H9 (cell line): ENCODE results near the gene LRRC28. TPM values are rescaled to one million over a fixed set of nuclear protein-coding genes. Genes with fewer than 3 reads are reported as not detected.
"Not testable (repeated sequence)": the region's sequence is repeated elsewhere in the genome, so short reads cannot be mapped to it uniquely, and the experiment has no call there.

Source experiments
- DNase-seq: peaks from one replicate; pipeline ENCODE4 v3.0.0-alpha.2; 2017
- H2AFZ ChIP-seq: one replicate; pipeline ENCODE4 v1.6.1; 2013; ENCODE audit warnings: mild to moderate bottlenecking, low read length, control low read depth, moderate library complexity
- H2AK5ac ChIP-seq: 2 replicates; pipeline ENCODE4 v1.6.1; 2013; ENCODE audit warnings: low read length, control low read depth, mixed read lengths; ENCODE audit not compliant: insufficient read length
- H2BK120ac ChIP-seq: one replicate; pipeline ENCODE4 v1.6.1; 2013; ENCODE audit warnings: low read depth, mild to moderate bottlenecking, low read length, control low read depth, inconsistent platforms; ENCODE audit not compliant: poor library complexity, severe bottlenecking
- H2BK12ac ChIP-seq: 2 replicates; pipeline ENCODE4 v1.6.1; 2013; ENCODE audit warnings: low read length, control low read depth, mixed read lengths, low read depth; ENCODE audit not compliant: insufficient read length
- H2BK15ac ChIP-seq: 2 replicates; pipeline ENCODE4 v1.6.1; 2013; ENCODE audit warnings: low read depth, low read length, control low read depth
- H2BK20ac ChIP-seq: one replicate; pipeline ENCODE4 v1.6.1; 2013; ENCODE audit warnings: low read depth, mild to moderate bottlenecking, low read length, control low read depth, inconsistent platforms; ENCODE audit not compliant: poor library complexity, severe bottlenecking
- H2BK5ac ChIP-seq: 2 replicates; pipeline ENCODE4 v1.6.1; 2013; ENCODE audit warnings: low read length, control low read depth, mixed read lengths; ENCODE audit not compliant: insufficient read length
- H3K14ac ChIP-seq: 2 replicates; pipeline ENCODE4 v1.6.1; 2013; ENCODE audit warnings: low read length, control low read depth; ENCODE audit not compliant: insufficient read depth
- H3K18ac ChIP-seq: 2 replicates; pipeline ENCODE4 v1.6.1; 2013; ENCODE audit warnings: low read depth, mild to moderate bottlenecking, mixed read lengths, low read length, control low read depth; ENCODE audit not compliant: insufficient read length
- H3K23ac ChIP-seq: 2 replicates; pipeline ENCODE4 v1.6.1; 2013; ENCODE audit warnings: low read length, control low read depth, mixed read lengths, low read depth; ENCODE audit not compliant: insufficient read length
- H3K23me2 ChIP-seq: 2 replicates; pipeline ENCODE4 v1.6.1; 2013; ENCODE audit warnings: low read depth, mild to moderate bottlenecking, mixed read lengths, low read length, control low read depth; ENCODE audit not compliant: insufficient read length, poor library complexity, severe bottlenecking
- H3K27ac ChIP-seq: 2 replicates; pipeline ENCODE4 v1.5.1; 2013; ENCODE audit warnings: low read length, control low read depth, mixed read lengths, low read depth; ENCODE audit not compliant: insufficient read length
- H3K27me3 ChIP-seq: 2 replicates; pipeline ENCODE4 v1.6.1; 2013; ENCODE audit warnings: low read length, control low read depth, inconsistent platforms; ENCODE audit not compliant: insufficient read depth
- H3K4ac ChIP-seq: 2 replicates; pipeline ENCODE4 v1.6.1; 2013; ENCODE audit warnings: low read depth, mild to moderate bottlenecking, control low read depth, inconsistent platforms, low read length, moderate library complexity
- H3K4me1 ChIP-seq: 2 replicates; pipeline ENCODE4 v1.6.1; 2013; ENCODE audit warnings: low read length, control low read depth, inconsistent platforms; ENCODE audit not compliant: insufficient read depth
- H3K4me2 ChIP-seq: 2 replicates; pipeline ENCODE4 v1.6.1; 2013; ENCODE audit warnings: low read length, control low read depth, mixed read lengths; ENCODE audit not compliant: insufficient read length, insufficient read depth
- H3K56ac ChIP-seq: 2 replicates; pipeline ENCODE4 v1.6.1; 2013; ENCODE audit warnings: low read depth, mild to moderate bottlenecking, mixed read lengths, low read length, control low read depth; ENCODE audit not compliant: insufficient read length
- H3K79me1 ChIP-seq: 2 replicates; pipeline ENCODE4 v1.6.1; 2013; ENCODE audit warnings: low read depth, mild to moderate bottlenecking, moderate library complexity, low read length, control low read depth, inconsistent platforms; ENCODE audit not compliant: insufficient read depth, poor library complexity, severe bottlenecking
- H3K79me2 ChIP-seq: 2 replicates; pipeline ENCODE4 v1.6.1; 2013; ENCODE audit warnings: low read length, control low read depth, inconsistent platforms; ENCODE audit not compliant: insufficient read depth
- H3K9ac ChIP-seq: 2 replicates; pipeline ENCODE4 v1.6.1; 2013; ENCODE audit warnings: low read length, control low read depth, mixed read lengths; ENCODE audit not compliant: insufficient read length; ENCODE audit errors: extremely low read depth
- H3K9me3 ChIP-seq: one replicate; pipeline ENCODE4 v1.6.1; 2013; ENCODE audit warnings: low read depth, low read length, inconsistent platforms; ENCODE audit not compliant: control insufficient read depth
- H3T11ph ChIP-seq: one replicate; pipeline ENCODE4 v1.6.1; 2013; ENCODE audit warnings: mild to moderate bottlenecking, low read length, control low read depth, inconsistent platforms
- H4K20me1 ChIP-seq: one replicate; pipeline ENCODE4 v1.6.1; 2013; ENCODE audit not compliant: control insufficient read depth, insufficient read length, insufficient read depth
- H4K5ac ChIP-seq: 2 replicates; pipeline ENCODE4 v1.6.1; 2013; ENCODE audit warnings: low read depth, mild to moderate bottlenecking, mixed read lengths, low read length, control low read depth; ENCODE audit not compliant: insufficient read length
- H4K8ac ChIP-seq: replicated peaks from 2 replicates; pipeline ENCODE4 v1.6.1; 2013; ENCODE audit warnings: low read length, control low read depth, mixed read lengths, low read depth; ENCODE audit not compliant: insufficient read length
- H4K91ac ChIP-seq: 2 replicates; pipeline ENCODE4 v1.6.1; 2013; ENCODE audit warnings: low read depth, mild to moderate bottlenecking, moderate library complexity, mixed read lengths, low read length, control low read depth; ENCODE audit not compliant: insufficient read length
- H3K27ac Mint-ChIP-seq, 3 experiments: 2 replicates in 2 of 3; 3 replicates in 1 of 3; pipeline ENCODE4 v1.8.0; 2020 to 2021; ENCODE audit warnings: mixed read lengths in 3 of 3, mild to moderate bottlenecking in 1 of 3, moderate library complexity in 1 of 3
- H3K27me3 Mint-ChIP-seq: 2 replicates; pipeline ENCODE4 v1.8.0; 2021; ENCODE audit warnings: low read depth, mild to moderate bottlenecking, moderate library complexity, mixed read lengths
- H3K36me3 Mint-ChIP-seq, 3 experiments: 2 replicates in 2 of 3; 3 replicates in 1 of 3; pipeline ENCODE4 v1.8.0; 2020 to 2021; ENCODE audit warnings: low read depth in 3 of 3, mixed read lengths in 3 of 3; ENCODE audit not compliant: insufficient read depth in 1 of 3
- H3K4me1 Mint-ChIP-seq, 2 experiments: 2 replicates each; pipeline ENCODE4 v1.8.0; 2020; ENCODE audit warnings: mixed read lengths in 2 of 2
- H3K4me3 Mint-ChIP-seq, 2 experiments: 2 replicates in 1 of 2; 3 replicates in 1 of 2; pipeline ENCODE4 v1.8.0; 2020 to 2021; ENCODE audit warnings: mild to moderate bottlenecking in 2 of 2, mixed read lengths in 2 of 2, moderate library complexity in 1 of 2
- H3K9me3 Mint-ChIP-seq, 2 experiments: 2 replicates in 1 of 2; 3 replicates in 1 of 2; pipeline ENCODE4 v1.8.0; 2020; ENCODE audit warnings: mild to moderate bottlenecking in 2 of 2, mixed read lengths in 2 of 2, moderate library complexity in 1 of 2
- CTCF ChIP-seq: fragments of 200-600 bp; sonication (generic); conservative IDR thresholded peaks from 3 replicates; pipeline ENCODE4 v1.8.0; 2021; ENCODE audit warnings: antibody characterized with exemption, mild to moderate bottlenecking
- WGBS: extraction: QIAGEN DNeasy Blood & Tissue Kit; methylation state at CpG from one replicate; pipeline ENCODE4 v1.1.7; 2013; ENCODE audit warnings: missing lambda C conversion rate, low lambda C conversion rate, mixed read lengths; ENCODE audit not compliant: insufficient read length; ENCODE audit errors: extremely low coverage; 5-methylcytosine and 5-hydroxymethylcytosine counted together
- total RNA-seq: library from RNA; stranded (reverse); gene quantifications from 2 replicates; pipeline ENCODE4 v1.2.1, GENCODE V29; 2021

The LRRC28 gene
- total RNA-seq, 1 experiment from 2014 or later, result 17.6 TPM

GRCh38 chr15:99399618-99400017 is 148.3 kb downstream of the LRRC28 start:
- Histone ChIP-seq H3K18ac (no peak overlapping the region), H4K8ac (no peak overlapping the region), H2AK5ac (no peak overlapping the region), H2BK12ac (no peak overlapping the region), H2BK15ac (no peak overlapping the region), H4K91ac (no peak overlapping the region), H3K27me3 (no peaks in the 10 kb centered on the region), H3K9me3 (no peaks in the 10 kb centered on the region), H2BK5ac (no peak overlapping the region), H2AFZ (no peak overlapping the region), H3K79me1 (no peaks in the 10 kb centered on the region), H3K23me2 (no peaks in the 10 kb centered on the region), H3K4me2 (no peak overlapping the region), H3K9ac (no peak overlapping the region), H3K27ac (no peak overlapping the region), H2BK20ac (no peak overlapping the region), H4K5ac (no peak overlapping the region), H3K56ac (no peak overlapping the region), H3K79me2 (no peaks in the 10 kb centered on the region), H3T11ph (no peak overlapping the region), H3K23ac (no peak overlapping the region), H4K20me1 (no peaks in the 10 kb centered on the region), H3K4ac (no peak overlapping the region), H3K14ac (no peak overlapping the region), H3K4me1 (no peaks in the 10 kb centered on the region), H2BK120ac (no peak overlapping the region)
- H3K4me1 Mint-ChIP-seq, result peaks cover 4 to 6% of the 10 kb centered on the region in 2 experiments; a peak in 2 of 4 replicates
- H3K27me3 Mint-ChIP-seq, result no peaks in the 10 kb centered on the region; the same call in 1 of the 2 replicates
- H3K4me3 Mint-ChIP-seq, result no peak overlapping the region
- H3K27ac Mint-ChIP-seq, result no peak overlapping the region
- no peaks in the 10 kb centered on the region for H3K9me3 Mint-ChIP-seq
- no CpG with 5 or more reads among the region's 4 CpGs for WGBS
- DNase-seq, result no peak
- no peaks in the 10 kb centered on the region for H3K36me3 Mint-ChIP-seq
- no peak for TF ChIP-seq CTCF

- H3K18ac ChIP-seq, H3K23ac ChIP-seq, H3K23me2 ChIP-seq, H3K4ac ChIP-seq, H3K4me2 ChIP-seq, H2BK20ac ChIP-seq, H2BK15ac ChIP-seq, H3K4me1 Mint-ChIP-seq, H3K4me3 Mint-ChIP-seq, H3K27me3 ChIP-seq, H3K9me3 Mint-ChIP-seq, H3K79me2 ChIP-seq, H3K27ac ChIP-seq, H4K91ac ChIP-seq, H3K27me3 Mint-ChIP-seq, H3K27ac Mint-ChIP-seq, H4K8ac ChIP-seq, H3K14ac ChIP-seq, H3K4me1 ChIP-seq, H3T11ph ChIP-seq, H2BK120ac ChIP-seq, H3K79me1 ChIP-seq, H4K5ac ChIP-seq, DNase-seq, H3K9me3 ChIP-seq, H4K20me1 ChIP-seq, H3K9ac ChIP-seq, H2BK12ac ChIP-seq, H2BK5ac ChIP-seq, H2AFZ ChIP-seq, H3K36me3 Mint-ChIP-seq, H3K56ac ChIP-seq, H2AK5ac ChIP-seq: not testable (repeated sequence)
- WGBS, result no CpG with 5 or more reads among the region's 4 CpGs
Observed at GRCh38 chr15:99401216-99401615, 149.9 kb downstream of the LRRC28 start.
